ENCODE measurements around the gene RIPOR3. TPM values are rescaled to one million over a fixed set of nuclear protein-coding genes. Genes with fewer than 3 reads are reported as not detected.
"Not testable (repeated sequence)": the region's sequence is repeated elsewhere in the genome, so short reads cannot be mapped to it uniquely, and the experiment has no call there.

Gene RIPOR3
- total RNA-seq, 3 donors from 2014 or later, result 0.21 to 0.71 (median 0.63) TPM

DNA sequence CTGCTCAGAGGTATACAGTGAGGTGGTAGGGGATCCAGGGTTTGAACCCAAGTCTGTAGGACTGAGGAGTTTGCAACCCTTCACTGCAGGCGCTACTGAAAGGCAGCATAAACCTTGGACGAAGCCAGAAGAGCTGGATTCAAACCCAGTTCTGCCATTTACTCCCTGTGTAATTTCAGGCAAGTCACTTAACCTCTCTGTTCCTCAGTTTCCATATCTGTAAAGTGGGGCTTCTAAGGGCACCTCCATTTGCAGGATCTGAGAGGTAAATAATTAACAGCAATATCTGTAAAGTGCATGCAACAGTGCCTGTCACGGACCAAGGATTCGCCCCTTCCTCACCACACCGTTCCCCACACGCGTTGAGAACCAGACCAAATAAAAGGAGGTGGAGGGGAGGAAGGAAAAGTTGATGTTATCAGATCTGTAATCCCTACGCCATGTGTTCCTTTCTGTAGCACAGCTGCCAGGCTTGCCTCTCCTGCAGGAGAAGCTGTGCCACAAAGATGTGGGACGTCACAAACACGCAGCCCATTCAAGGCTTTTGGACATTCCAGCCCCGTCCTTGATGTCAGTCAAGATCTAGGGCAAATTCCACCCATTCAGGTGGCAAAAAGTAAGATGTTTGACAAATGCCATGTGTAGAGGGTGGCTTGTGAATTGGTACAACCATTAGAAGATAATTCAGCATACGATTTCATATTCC, 9.8 kb downstream of the RIPOR3 start:
- no peak for DNase-seq
- peaks cover 2% of the 10 kb centered on the region for H3K27me3 Mint-ChIP-seq (ENCODE audit: low read depth)
- no peaks in the 10 kb centered on the region for H3K9me3 Mint-ChIP-seq
- H3K36me3 Mint-ChIP-seq (ENCODE audit: insufficient read depth), result no peaks in the 10 kb centered on the region
- no peak overlapping the region for H3K4me3 Mint-ChIP-seq
- H3K4me1 Mint-ChIP-seq (ENCODE audit: low read depth), result no peaks in the 10 kb centered on the region
- ATAC-seq, result no peak

DNA sequence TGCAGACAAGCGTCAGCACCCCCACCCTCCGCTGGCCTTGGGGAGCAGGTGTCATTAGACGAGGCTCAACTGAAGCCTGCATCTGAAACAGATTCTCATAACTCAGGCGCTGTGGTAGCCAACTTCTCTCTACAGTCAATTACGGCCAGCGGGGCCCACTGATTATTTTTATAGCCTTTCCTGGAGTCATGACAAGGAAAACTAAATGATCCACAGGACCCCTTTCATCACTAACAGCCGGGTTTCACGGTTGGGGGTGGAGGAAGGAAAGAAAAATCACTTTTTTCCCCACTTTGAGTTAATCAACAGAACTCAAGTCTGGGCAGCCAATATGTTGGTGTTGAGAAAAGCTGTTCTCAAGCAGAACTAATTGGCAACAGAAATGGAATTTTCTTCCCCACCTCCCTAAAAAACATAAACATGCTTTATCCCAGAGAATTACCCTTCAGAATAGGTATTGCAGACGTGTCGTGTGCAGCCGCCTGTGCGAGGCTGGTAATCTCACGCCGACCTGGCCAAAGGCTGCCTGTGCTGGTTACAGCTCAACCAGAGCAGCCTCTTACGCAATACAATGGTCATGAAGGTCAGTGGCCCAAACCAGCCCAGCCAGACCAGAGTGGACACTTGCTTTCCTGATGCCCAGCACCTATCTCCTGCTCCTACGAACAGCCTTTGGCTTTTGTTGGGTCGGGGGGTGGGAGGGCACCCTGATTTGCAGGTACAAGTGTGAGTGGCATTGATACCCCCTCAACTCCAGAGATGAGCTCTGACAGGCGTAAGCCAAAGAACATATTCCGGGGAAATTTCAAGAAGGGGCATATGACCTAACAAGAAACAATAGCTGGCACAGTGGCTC, 11.0 kb downstream of the RIPOR3 start:
- Mint-ChIP-seq H3K4me3 (no peak overlapping the region), H3K4me1 (ENCODE audit: low read depth) (no peaks in the 10 kb centered on the region), H3K27me3 (ENCODE audit: low read depth) (peaks cover 2% of the 10 kb centered on the region), H3K9me3 (no peaks in the 10 kb centered on the region), H3K36me3 (ENCODE audit: insufficient read depth) (no peaks in the 10 kb centered on the region)
- ATAC-seq (no peak), DNase-seq (no peak)

DNA sequence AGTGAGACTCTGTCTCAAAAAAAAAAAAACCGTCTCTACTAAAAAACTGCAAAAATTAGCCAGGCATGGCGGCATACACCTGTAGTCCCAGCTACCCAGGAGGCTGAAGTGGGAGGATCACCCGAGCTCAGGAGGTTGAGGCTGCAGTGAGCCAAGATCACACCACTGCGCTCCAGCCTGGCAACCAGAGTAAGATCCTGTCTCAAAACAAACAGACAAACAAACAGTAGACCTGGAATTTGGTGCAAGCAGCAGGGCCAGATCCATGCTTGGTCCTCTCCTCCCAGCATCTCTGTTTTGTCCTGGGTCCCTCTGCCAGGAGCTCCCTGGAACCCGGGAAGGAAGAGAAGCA, 11.6 kb downstream of the RIPOR3 start:
- Mint-ChIP-seq H3K9me3 (no peaks in the 10 kb centered on the region), H3K27me3 (ENCODE audit: low read depth) (peaks cover 2% of the 10 kb centered on the region), H3K36me3 (ENCODE audit: insufficient read depth) (no peaks in the 10 kb centered on the region), H3K4me3 (no peak overlapping the region), H3K4me1 (ENCODE audit: low read depth) (no peaks in the 10 kb centered on the region)
- no peak for ATAC-seq
- no peak for DNase-seq

- H3K9me3 Mint-ChIP-seq, result no peaks in the 10 kb centered on the region
- no peak overlapping the region for H3K4me3 Mint-ChIP-seq
- DNase-seq, result no peak
- peaks cover 2% of the 10 kb centered on the region for H3K27me3 Mint-ChIP-seq (ENCODE audit: low read depth)
- no peak for ATAC-seq
- H3K4me1 Mint-ChIP-seq (ENCODE audit: low read depth), result no peaks in the 10 kb centered on the region
- no peaks in the 10 kb centered on the region for H3K36me3 Mint-ChIP-seq (ENCODE audit: insufficient read depth)
Observed at GRCh38 chr20:50678169-50678898, 13.0 kb downstream of the RIPOR3 start.

DNA sequence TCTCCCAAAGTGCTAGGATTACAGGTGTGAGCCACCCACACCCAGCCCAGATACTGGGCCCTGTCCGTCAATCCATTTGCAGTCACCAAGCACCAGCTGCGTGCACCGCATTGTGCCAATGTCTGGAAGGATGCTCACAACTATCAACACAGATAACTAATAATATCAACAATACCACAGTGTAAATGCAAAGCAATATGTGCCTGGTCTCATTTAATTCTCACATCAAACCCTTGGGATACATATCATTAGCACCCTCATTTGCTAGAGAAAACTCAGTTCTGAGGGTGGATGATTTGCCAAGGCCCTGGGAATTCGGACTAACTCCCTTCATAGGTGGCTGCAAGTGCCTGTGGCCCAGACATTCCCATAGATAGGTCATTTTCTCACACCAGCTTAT, 14.5 kb downstream of the RIPOR3 start:
- Mint-ChIP-seq H3K4me3 (no peak overlapping the region), H3K27me3 (ENCODE audit: low read depth) (peaks cover 2% of the 10 kb centered on the region), H3K9me3 (no peaks in the 10 kb centered on the region), H3K4me1 (ENCODE audit: low read depth) (no peaks in the 10 kb centered on the region), H3K36me3 (ENCODE audit: insufficient read depth) (no peaks in the 10 kb centered on the region)
- no peak for ATAC-seq
- DNase-seq, result no peak

DNA sequence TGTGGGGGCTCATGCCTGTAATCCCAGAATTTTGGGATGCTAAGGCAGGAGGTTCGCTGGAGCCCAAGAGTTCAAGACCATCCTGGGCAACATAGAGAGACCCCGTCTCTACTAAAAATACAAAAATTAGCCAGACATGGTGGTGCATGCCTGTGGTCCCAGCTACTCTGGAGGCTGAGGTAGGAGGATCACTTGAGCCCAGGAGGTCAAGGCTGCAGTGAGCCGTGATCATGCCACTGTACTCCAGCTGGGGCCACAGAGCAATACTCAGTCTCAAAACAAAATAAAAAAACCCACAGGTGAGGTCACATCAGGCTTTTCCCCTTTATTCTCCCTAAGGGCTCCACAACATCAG, 15.0 kb downstream of the RIPOR3 start:
- not testable (repeated sequence) for ATAC-seq; H3K9me3 Mint-ChIP-seq; H3K36me3 Mint-ChIP-seq (ENCODE audit: insufficient read depth); H3K27me3 Mint-ChIP-seq (ENCODE audit: low read depth); H3K4me1 Mint-ChIP-seq (ENCODE audit: low read depth); DNase-seq; H3K4me3 Mint-ChIP-seq

GRCh38 chr20:50675671-50676376, 15.5 kb downstream of the RIPOR3 start:
- no peaks in the 10 kb centered on the region for H3K4me1 Mint-ChIP-seq (ENCODE audit: low read depth)
- no peaks in the 10 kb centered on the region for H3K9me3 Mint-ChIP-seq
- ATAC-seq (no peak), DNase-seq (no peak)
- no peak overlapping the region for H3K4me3 Mint-ChIP-seq
- H3K36me3 Mint-ChIP-seq (ENCODE audit: insufficient read depth), result no peaks in the 10 kb centered on the region
- peaks cover 2% of the 10 kb centered on the region for H3K27me3 Mint-ChIP-seq (ENCODE audit: low read depth)

- Mint-ChIP-seq H3K27me3 (ENCODE audit: low read depth) (no peaks in the 10 kb centered on the region), H3K36me3 (ENCODE audit: insufficient read depth) (no peaks in the 10 kb centered on the region), H3K4me3 (no peak overlapping the region), H3K9me3 (no peaks in the 10 kb centered on the region), H3K4me1 (ENCODE audit: low read depth) (no peaks in the 10 kb centered on the region)
- no peak for DNase-seq
- no peak for ATAC-seq
Observed at GRCh38 chr20:50674138-50674825, 17.1 kb downstream of the RIPOR3 start.

DNA sequence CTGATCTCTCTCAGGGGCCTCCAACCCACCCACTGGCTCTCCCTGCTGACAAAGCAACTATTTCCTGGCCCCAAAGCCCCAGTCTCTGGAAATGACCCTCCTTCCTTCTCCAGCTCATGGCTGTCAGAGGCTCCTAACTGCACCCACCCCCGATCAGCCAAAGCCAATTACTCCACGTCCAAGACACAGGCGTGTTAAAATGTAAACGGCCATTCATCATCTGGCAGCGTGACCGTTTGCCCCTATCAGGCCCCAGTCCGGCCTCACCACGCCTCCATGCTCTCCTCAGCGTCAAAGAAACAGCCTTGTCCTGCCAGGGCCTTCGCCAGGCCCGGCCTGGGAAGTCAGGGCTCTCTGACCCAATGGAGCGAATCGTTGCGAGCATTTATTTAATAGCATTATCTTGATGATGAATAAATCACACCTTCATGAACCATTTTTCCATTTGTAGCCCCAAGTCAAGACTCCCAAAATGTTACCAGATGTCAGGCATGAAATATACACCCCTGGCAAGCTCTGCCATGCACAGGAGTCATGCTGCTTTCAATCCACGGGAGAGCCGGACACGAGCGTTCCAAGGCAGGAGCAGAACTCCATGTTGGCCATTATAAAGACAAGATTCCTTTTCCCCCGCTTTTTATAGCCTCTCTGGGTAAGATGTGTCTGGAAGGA, 17.7 kb downstream of the RIPOR3 start:
- no peaks in the 10 kb centered on the region for H3K27me3 Mint-ChIP-seq (ENCODE audit: low read depth)
- no peaks in the 10 kb centered on the region for H3K9me3 Mint-ChIP-seq
- H3K4me1 Mint-ChIP-seq (ENCODE audit: low read depth), result no peaks in the 10 kb centered on the region
- ATAC-seq, result no peak
- no peaks in the 10 kb centered on the region for H3K36me3 Mint-ChIP-seq (ENCODE audit: insufficient read depth)
- no peak overlapping the region for H3K4me3 Mint-ChIP-seq
- DNase-seq, result no peak

DNA sequence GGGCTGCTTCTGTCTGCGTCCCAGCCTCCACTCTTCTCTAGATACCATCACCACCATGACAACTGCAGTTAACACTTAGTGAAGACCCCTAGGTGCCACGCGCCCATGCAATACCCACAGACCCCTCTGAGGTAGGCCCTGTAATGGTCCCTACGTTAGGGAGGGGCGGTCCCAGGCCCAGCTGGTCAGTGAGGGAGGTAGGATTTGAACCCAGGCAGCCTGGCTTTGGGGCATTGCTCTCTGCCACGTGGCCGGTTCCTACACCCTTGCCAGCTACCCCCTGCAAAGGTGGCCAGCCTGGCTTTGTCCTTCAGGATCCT, 18.2 kb downstream of the RIPOR3 start:
- Mint-ChIP-seq H3K9me3 (no peaks in the 10 kb centered on the region), H3K4me3 (no peak overlapping the region), H3K36me3 (ENCODE audit: insufficient read depth) (no peaks in the 10 kb centered on the region), H3K4me1 (ENCODE audit: low read depth) (no peaks in the 10 kb centered on the region), H3K27me3 (ENCODE audit: low read depth) (no peaks in the 10 kb centered on the region)
- DNase-seq (no peak), ATAC-seq (no peak)

- DNase-seq, result no peak
- Mint-ChIP-seq H3K4me3 (no peak overlapping the region), H3K36me3 (ENCODE audit: insufficient read depth) (no peaks in the 10 kb centered on the region), H3K9me3 (no peaks in the 10 kb centered on the region), H3K4me1 (ENCODE audit: low read depth) (no peaks in the 10 kb centered on the region), H3K27me3 (ENCODE audit: low read depth) (no peaks in the 10 kb centered on the region)
- ATAC-seq, result no peak
Observed at GRCh38 chr20:50672400-50673145, 18.8 kb downstream of the RIPOR3 start.

DNA sequence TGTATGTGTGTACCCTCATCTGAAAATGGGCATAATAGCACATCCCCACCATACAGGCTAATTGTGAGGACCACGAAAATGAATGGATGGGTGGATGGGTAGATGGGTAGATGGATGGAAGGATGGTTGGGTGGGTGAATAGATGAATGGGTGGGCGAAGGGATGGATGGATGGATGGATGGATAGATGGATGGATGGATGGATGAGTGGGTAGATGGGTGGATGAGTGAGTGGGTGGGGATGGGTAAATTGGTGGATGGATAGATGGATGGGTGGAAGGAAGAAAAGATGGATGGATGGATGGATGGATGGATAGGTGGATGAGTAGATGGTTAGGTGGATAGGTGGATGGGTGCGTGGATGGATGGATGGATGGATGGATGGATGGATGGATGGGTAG, 19.7 kb downstream of the RIPOR3 start:
- Mint-ChIP-seq H3K36me3 (ENCODE audit: insufficient read depth) (no peaks in the 10 kb centered on the region), H3K27me3 (ENCODE audit: low read depth) (no peaks in the 10 kb centered on the region), H3K4me1 (ENCODE audit: low read depth) (no peaks in the 10 kb centered on the region), H3K9me3 (no peaks in the 10 kb centered on the region), H3K4me3 (no peak overlapping the region)
- ATAC-seq (no peak), DNase-seq (no peak)

DNA sequence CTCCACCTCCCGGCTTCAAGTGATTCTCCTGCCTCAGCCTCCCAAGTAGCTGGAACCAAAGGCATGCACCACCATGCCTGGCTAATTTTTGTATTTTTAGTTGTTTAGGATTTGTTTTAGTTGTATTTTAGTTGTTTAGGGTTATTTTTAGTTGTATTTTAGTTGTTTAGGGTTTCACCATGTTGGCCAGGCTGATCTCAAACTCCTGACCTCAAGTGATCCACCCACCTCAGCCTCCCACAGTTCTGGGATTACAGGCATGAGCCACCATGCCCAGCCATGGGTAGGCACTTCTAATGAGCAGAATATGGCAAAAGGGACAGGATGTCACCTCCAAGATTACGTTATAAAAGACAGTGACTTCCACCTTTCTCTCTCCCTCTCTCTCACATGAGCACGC, 20.3 kb downstream of the RIPOR3 start:
- H3K27me3 Mint-ChIP-seq (ENCODE audit: low read depth); H3K36me3 Mint-ChIP-seq (ENCODE audit: insufficient read depth); H3K4me1 Mint-ChIP-seq (ENCODE audit: low read depth); DNase-seq; H3K9me3 Mint-ChIP-seq; ATAC-seq; H3K4me3 Mint-ChIP-seq: not testable (repeated sequence)

Measured in activated T-cell treated with anti-CD3 and anti-CD28 coated beads, Interleukin-2, amount 50 U/mL, for 4 hours (primary cell).